GM12878 (cell line): ENCODE data around the gene TTC23L. TPM values are rescaled to one million over a fixed set of nuclear protein-coding genes. Genes with fewer than 3 reads are reported as not detected.

ENCODE experiments used
- ATAC-seq: fragments of 200-7000 bp; cut with Tn5 transposase; 3 replicates; pipeline ENCODE4 v1.9.1; 2020; ENCODE audit warnings: mild to moderate bottlenecking, moderate library complexity
- BruUV-seq: library from RNA; stranded (reverse); fragments of 400-500 nt; replicated peaks from 2 replicates; lab custom pipeline; 2021; lab: Mats Ljungman, UMichigan
- CTCF ChIA-PET: fragments of 300-600 bp; sonication (Branson Sonifier 250); formaldehyde crosslinking; extraction: SDS; loops from one replicate; lab custom pipeline; 2021; ENCODE audit warnings: inconsistent platforms; lab: Yijun Ruan, JAX
- POLR2A ChIA-PET: fragments of 350-600 bp; formaldehyde crosslinking; extraction: SDS; loops from one replicate; lab custom pipeline; 2021; ENCODE audit warnings: inconsistent platforms; lab: Charles Lee
- RAD21 ChIA-PET: fragments of 300-600 bp; sonication (Branson Sonifier 250); formaldehyde crosslinking; loops from one replicate; lab custom pipeline; 2023; ENCODE audit warnings: antibody characterized with exemption; ENCODE audit not compliant: unreplicated experiment; lab: Charles Lee
- SMC1A ChIA-PET: fragments of 300-600 bp; sonication (Branson Sonifier 250); formaldehyde crosslinking; loops from one replicate; lab custom pipeline; 2023; ENCODE audit not compliant: unreplicated experiment, uncharacterized antibody; lab: Charles Lee
- DNase-seq: peaks from one replicate; pipeline ENCODE4 v3.0.0-alpha.2; 2011; ENCODE audit warnings: low read depth, low spot score
- FAIRE-seq: peaks from 3 replicates; lab custom pipeline; 2011; peaks lifted over from hg19 to GRCh38; lab: Jason Lieb, UNC
- H2AFZ ChIP-seq: 2 replicates; pipeline ENCODE4 v1.6.0; 2011; ENCODE audit warnings: low read depth, low read length, control low read depth; ENCODE audit not compliant: control insufficient read depth
- H3K27ac ChIP-seq: 2 replicates; pipeline ENCODE4 v1.5.1; 2011; ENCODE audit warnings: control low read depth; ENCODE audit not compliant: control insufficient read depth, insufficient read depth
- H3K27me3 ChIP-seq, 2 experiments: replicated peaks in 1 of 2; 2 replicates each; pipeline versions ENCODE4 v1.6.0 to v1.6.1; 2011; ENCODE audit warnings: low read length in 1 of 2; ENCODE audit not compliant: control insufficient read depth in 2 of 2, insufficient read depth in 2 of 2
- H3K36me3 ChIP-seq, 2 experiments: 2 replicates each; pipeline ENCODE4 v1.5.1; 2011; ENCODE audit warnings: low read length in 1 of 2; ENCODE audit not compliant: control insufficient read depth in 2 of 2, insufficient read depth in 2 of 2
- H3K4me1 ChIP-seq: 2 replicates; pipeline ENCODE4 v1.6.1; 2011; ENCODE audit warnings: mild to moderate bottlenecking, low read length, moderate library complexity, mixed read lengths; ENCODE audit not compliant: control insufficient read depth, insufficient read depth
- H3K4me2 ChIP-seq: 2 replicates; pipeline ENCODE4 v1.6.0; 2011; ENCODE audit warnings: control low read depth; ENCODE audit not compliant: control insufficient read depth, insufficient read depth
- H3K4me3 ChIP-seq: fragments of 200-600 bp; sonication (generic); 2 replicates; pipeline ENCODE4 v1.5.1; 2016
- H3K79me2 ChIP-seq: 2 replicates; pipeline ENCODE4 v1.6.0; 2011; ENCODE audit warnings: low read length; ENCODE audit not compliant: control insufficient read depth, insufficient read depth
- H3K9ac ChIP-seq: 2 replicates; pipeline ENCODE4 v1.8.0; 2011; ENCODE audit warnings: low read length, control low read depth, mixed read lengths; ENCODE audit not compliant: control insufficient read depth, insufficient read depth
- H3K9me3 ChIP-seq: replicated peaks from 3 replicates; pipeline ENCODE4 v1.5.1; 2011; ENCODE audit warnings: mild to moderate bottlenecking, low read length; ENCODE audit not compliant: control insufficient read depth, insufficient read depth
- H4K20me1 ChIP-seq: 2 replicates; pipeline ENCODE4 v1.6.0; 2011; ENCODE audit not compliant: control insufficient read depth, insufficient read depth
- BCL11A ChIP-seq: IDR thresholded peaks from 2 replicates; pipeline ENCODE4 v1.6.1; 2011; ENCODE audit warnings: low read depth, low read length
- HDAC2 ChIP-seq: fragments of 200-600 bp; sonication (generic); IDR thresholded peaks from 2 replicates; pipeline ENCODE4 v1.6.1; 2017
- YBX1 ChIP-seq: fragments of 450-650 bp; IDR thresholded peaks from 2 replicates; pipeline ENCODE4 v1.6.1; 2016; ENCODE audit warnings: antibody characterized with exemption
- WGBS: methylation state at CpG from one replicate; pipeline ENCODE4 v1.1.6; 2016; ENCODE audit warnings: low lambda C conversion rate; ENCODE audit not compliant: insufficient replicate concordance, insufficient coverage; ENCODE audit errors: missing lambda C conversion rate; 5-methylcytosine and 5-hydroxymethylcytosine counted together
- in situ Hi-C: fragments of 300-500 bp; cut with MboI; formaldehyde crosslinking; loops from 9 replicates; pipeline ENCODE4 v1.14.3; 2018; ENCODE audit warnings: mixed read lengths
- intact Hi-C: fragments of 100-400 bp; cut with micrococcal nuclease; formaldehyde crosslinking; loops from one replicate; pipeline ENCODE4 v1.14.2; 2022; ENCODE audit not compliant: unreplicated experiment
- polyA plus RNA-seq, 11 experiments: library from polyadenylated mRNA; depleted of rRNA in 4 of 11; unstranded in 6 of 11; stranded (reverse) in 5 of 11; fragments of >200 nt; fragmentation: Nextera tagmentation in 4 of 11; fragmentation: Illumina TruSeq in 1 of 11; extraction: Ambion mirVana in 4 of 11; extraction: Trizol in 1 of 11; gene quantifications; 1 replicate in 1 of 11; 2 replicates in 10 of 11; pipeline versions ENCODE4 v1.2.1 to v1.2.3, GENCODE V29; 2011 to 2016; ENCODE audit warnings: inconsistent platforms in 2 of 11, missing spikeins in 2 of 11, low read depth in 1 of 11
- total RNA-seq, 4 experiments: library from RNA; depleted of rRNA in 3 of 4; stranded (reverse); fragments of >200 nt in 3 of 4; fragmentation: Illumina TruSeq in 1 of 4; extraction: Trizol in 1 of 4; gene quantifications; 2 replicates each; pipeline versions ENCODE4 v1.2.1 to v1.2.3, GENCODE V29; 2013 to 2021
- TF ChIP-seq, protein P1 (sequence below): IDR thresholded peaks from 2 replicates; pipeline ENCODE4 v1.6.1; 2011; ENCODE audit warnings: mild to moderate bottlenecking, low read depth, low read length, moderate library complexity; ENCODE audit not compliant: insufficient replicate concordance

TTC23L gene
- total and polyA plus RNA-seq, 10 of the 15 experiments (the other 5 are each of a cell fraction or from before 2014, with no cell fraction given), result 0.09 to 0.34 TPM; not detected in 8

DNA sequence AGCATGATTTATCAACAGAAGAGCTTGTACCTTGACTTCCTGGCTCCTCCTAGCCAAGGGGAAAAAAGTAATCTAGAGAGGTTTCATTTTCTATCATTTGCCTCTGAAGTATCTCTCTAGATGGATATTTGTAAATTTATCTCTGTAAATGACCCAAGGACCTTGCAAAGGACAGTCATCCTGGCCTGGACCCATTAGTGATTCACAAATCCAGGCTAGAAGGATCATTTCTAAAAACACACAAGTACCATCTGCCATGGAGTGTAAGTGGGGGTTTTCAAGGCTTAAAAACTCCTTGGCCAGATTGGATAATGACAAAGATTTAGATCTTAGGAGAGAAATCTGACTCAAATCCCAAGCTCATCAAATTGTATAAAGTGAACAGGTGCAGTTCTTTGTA lies 8.1 kb downstream of the TTC23L start:
- no peaks in the 10 kb centered on the region for H4K20me1 ChIP-seq
- no peak overlapping the region for H3K4me2 ChIP-seq
- H3K4me1 ChIP-seq, result no peaks in the 10 kb centered on the region
- no peak overlapping the region for H3K9ac ChIP-seq
- H2AFZ ChIP-seq, result no peak overlapping the region
- no peak overlapping the region for H3K4me3 ChIP-seq
- H3K36me3 ChIP-seq, result no peaks in the 10 kb centered on the region
- ChIA-PET CTCF (no interaction called here), POLR2A (interaction anchor here (0.6 kb wide), 1 partner anchor 108 kb away, joined by 3 read pairs; no protein-coding TSS in a partner anchor), RAD21 (interaction anchor here (0.6 kb wide), 1 partner anchor 89 kb away, joined by 3 read pairs; no protein-coding TSS in a partner anchor), SMC1A (interaction anchor here (1.1 kb wide), 1 partner anchor 17 kb away, joined by 3 read pairs; no protein-coding TSS in a partner anchor)
- DNase-seq (no peak), ATAC-seq (no peak), FAIRE-seq (no peak)
- intact Hi-C loops, result no loop called here
- BruUV-seq, result no TSS peak
- in situ Hi-C loops, result no loop called here
- H3K79me2 ChIP-seq, result no peaks in the 10 kb centered on the region
- no peaks in the 10 kb centered on the region for H3K9me3 ChIP-seq
- no peaks in the 10 kb centered on the region for H3K27me3 ChIP-seq
- TF ChIP-seq BCL11A (no peak), YBX1 (no peak)
- TF ChIP-seq, protein P1, sequence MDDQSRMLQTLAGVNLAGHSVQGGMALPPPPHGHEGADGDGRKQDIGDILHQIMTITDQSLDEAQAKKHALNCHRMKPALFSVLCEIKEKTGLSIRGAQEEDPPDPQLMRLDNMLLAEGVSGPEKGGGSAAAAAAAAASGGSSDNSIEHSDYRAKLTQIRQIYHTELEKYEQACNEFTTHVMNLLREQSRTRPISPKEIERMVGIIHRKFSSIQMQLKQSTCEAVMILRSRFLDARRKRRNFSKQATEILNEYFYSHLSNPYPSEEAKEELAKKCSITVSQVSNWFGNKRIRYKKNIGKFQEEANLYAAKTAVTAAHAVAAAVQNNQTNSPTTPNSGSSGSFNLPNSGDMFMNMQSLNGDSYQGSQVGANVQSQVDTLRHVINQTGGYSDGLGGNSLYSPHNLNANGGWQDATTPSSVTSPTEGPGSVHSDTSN, result no peak
- H3K27ac ChIP-seq, result no peak overlapping the region

GRCh38 chr5:34847552-34847951 lies 8.6 kb downstream of the TTC23L start:
- ATAC-seq, result no peak
- no TSS peak for BruUV-seq

More at GRCh38 chr5:34847552-34847951, 8.6 kb downstream of the TTC23L start:
- Histone ChIP-seq H2AFZ (no peak overlapping the region), H3K9me3 (no peaks in the 10 kb centered on the region)
- no peak for FAIRE-seq
- in situ Hi-C loops, result no loop called here
- POLR2A ChIA-PET, result no interaction called here
- TF ChIP-seq HDAC2, result no peak
- TF ChIP-seq, all 136 proteins: peak for 0
- Histone ChIP-seq H3K4me1 (no peaks in the 10 kb centered on the region), H3K4me3 (no peak overlapping the region), H3K9ac (no peak overlapping the region), H3K27me3 (no peaks in the 10 kb centered on the region), H3K4me2 (no peak overlapping the region), H3K79me2 (no peaks in the 10 kb centered on the region), H3K36me3 (no peaks in the 10 kb centered on the region), H3K27ac (no peak overlapping the region), H4K20me1 (no peaks in the 10 kb centered on the region)
- DNase-seq, result no peak
- RAD21 ChIA-PET, result interaction anchor here (0.7 kb wide), 1 partner anchor 442 kb away, joined by 3 read pairs; no protein-coding TSS in a partner anchor
- intact Hi-C loops, result no loop called here
- CTCF ChIA-PET, result no interaction called here
- 58% methylated on average over 4 of the region's 4 CpGs for WGBS
- SMC1A ChIA-PET, result interaction anchor here (1.1 kb wide), 1 partner anchor 17 kb away, joined by 3 read pairs; no protein-coding TSS in a partner anchor
